ENCODE data around the gene LDB2.

LDB2 gene

GRCh38 chr4:16834814-16835213 is 63.6 kb downstream of the LDB2 start:
- no peaks in the 10 kb centered on the region for H4K20me1 ChIP-seq (ENCODE audit: insufficient read depth, low read length, poor library complexity, severe bottlenecking)

DNA sequence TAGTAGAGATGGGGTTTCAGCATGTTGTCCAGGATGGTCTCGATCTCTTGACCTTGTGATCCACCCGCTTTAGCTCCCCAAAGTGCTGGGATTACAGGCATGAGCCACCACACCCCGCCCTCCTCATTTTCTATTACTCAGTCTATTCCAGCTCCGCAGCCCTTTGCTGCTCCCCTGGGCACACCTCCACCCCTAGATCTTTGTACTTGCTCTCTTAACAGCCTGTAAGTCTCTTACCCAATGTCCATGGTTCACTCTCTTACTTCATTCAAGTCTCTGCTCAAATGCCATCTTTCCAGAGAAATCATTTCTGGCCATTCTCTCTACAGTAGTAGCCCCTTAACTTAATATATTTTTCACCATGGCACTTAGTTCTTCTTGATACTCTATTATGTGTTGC is 64.7 kb downstream of the LDB2 start:
- H3K9me2 ChIP-seq (replicated peaks; ENCODE audit: low read depth, low read length), result no peaks in the 10 kb centered on the region
- no peaks in the 10 kb centered on the region for H3K4me1 ChIP-seq (ENCODE audit: insufficient read depth, low read length, poor library complexity, severe bottlenecking)
- H3K36me3 ChIP-seq (ENCODE audit: insufficient read depth, low read length), result no peaks in the 10 kb centered on the region
- H3K27me3 ChIP-seq (ENCODE audit: insufficient read depth, low read length, poor library complexity, severe bottlenecking), result no peaks in the 10 kb centered on the region
- H4K20me1 ChIP-seq (ENCODE audit: insufficient read depth, low read length, poor library complexity, severe bottlenecking), result no peaks in the 10 kb centered on the region
- H3K9ac ChIP-seq (ENCODE audit: low read depth, low read length, poor library complexity, severe bottlenecking), result no peak overlapping the region
- H3K79me2 ChIP-seq (ENCODE audit: insufficient read depth, low read length), result no peaks in the 10 kb centered on the region
- no peak overlapping the region for H3K4me2 ChIP-seq (ENCODE audit: low read depth, low read length, poor library complexity, severe bottlenecking)
- H2AFZ ChIP-seq (ENCODE audit: low read length), result no peak overlapping the region
- TF ChIP-seq CTCF (conservative IDR thresholded peaks at IDR 0.05; ENCODE audit: low read length), result no peak
- no peak for TF ChIP-seq EZH2phosphoT487 (IDR thresholded peaks at IDR 0.05; ENCODE audit: borderline replicate concordance)
- no peaks in the 10 kb centered on the region for H3K9me3 ChIP-seq (ENCODE audit: insufficient read depth, low read depth, low read length)
- H3F3A ChIP-seq (ENCODE audit: low read depth), result no peaks in the 10 kb centered on the region
- no peak overlapping the region for H3K4me3 ChIP-seq (ENCODE audit: low read length, poor library complexity, severe bottlenecking)

More at GRCh38 chr4:16834814-16835213, 63.6 kb downstream of the LDB2 start:
- no peak for TF ChIP-seq EZH2phosphoT487 (IDR thresholded peaks at IDR 0.05; ENCODE audit: borderline replicate concordance)
- TF ChIP-seq CTCF (conservative IDR thresholded peaks at IDR 0.05; ENCODE audit: low read length), result no peak
- H3K4me3 ChIP-seq (ENCODE audit: low read length, poor library complexity, severe bottlenecking), result no peak overlapping the region
- H3F3A ChIP-seq (ENCODE audit: low read depth), result no peaks in the 10 kb centered on the region
- no peaks in the 10 kb centered on the region for H3K27me3 ChIP-seq (ENCODE audit: insufficient read depth, low read length, poor library complexity, severe bottlenecking)
- H3K9ac ChIP-seq (ENCODE audit: low read depth, low read length, poor library complexity, severe bottlenecking), result no peak overlapping the region
- H3K9me3 ChIP-seq (ENCODE audit: insufficient read depth, low read depth, low read length), result no peaks in the 10 kb centered on the region
- H3K9me2 ChIP-seq (replicated peaks; ENCODE audit: low read depth, low read length), result no peaks in the 10 kb centered on the region
- H3K4me1 ChIP-seq (ENCODE audit: insufficient read depth, low read length, poor library complexity, severe bottlenecking), result no peaks in the 10 kb centered on the region
- H2AFZ ChIP-seq (ENCODE audit: low read length), result no peak overlapping the region
- H3K4me2 ChIP-seq (ENCODE audit: low read depth, low read length, poor library complexity, severe bottlenecking), result no peak overlapping the region
- no peaks in the 10 kb centered on the region for H3K36me3 ChIP-seq (ENCODE audit: insufficient read depth, low read length)
- no peaks in the 10 kb centered on the region for H3K79me2 ChIP-seq (ENCODE audit: insufficient read depth, low read length)

DNA sequence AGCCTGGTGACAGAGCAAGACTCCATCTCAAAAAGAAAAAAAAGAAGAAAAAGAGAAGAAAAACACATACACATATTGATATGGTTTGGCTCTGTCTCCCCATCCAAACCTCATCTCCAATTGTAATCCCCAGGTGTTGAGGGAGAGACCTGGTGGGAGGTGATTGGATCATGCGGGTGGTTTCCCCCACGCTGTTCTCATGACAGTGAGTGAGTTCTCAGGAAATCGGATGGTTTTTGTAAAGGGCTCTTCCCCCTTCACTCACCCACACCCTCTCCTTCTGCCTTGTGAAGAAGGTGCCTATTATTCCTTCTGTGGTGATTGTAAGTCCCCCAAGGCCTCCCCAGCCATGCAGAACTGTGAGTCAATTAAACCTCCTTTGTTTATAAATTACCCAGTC is 68.4 kb downstream of the LDB2 start:
- Histone ChIP-seq H3K4me3 (ENCODE audit: low read length, poor library complexity, severe bottlenecking) (no peak overlapping the region), H2AFZ (ENCODE audit: low read length) (no peak overlapping the region), H3K4me1 (ENCODE audit: insufficient read depth, low read length, poor library complexity, severe bottlenecking) (no peaks in the 10 kb centered on the region), H3F3A (ENCODE audit: low read depth) (no peaks in the 10 kb centered on the region), H3K27me3 (ENCODE audit: insufficient read depth, low read length, poor library complexity, severe bottlenecking) (no peaks in the 10 kb centered on the region), H3K79me2 (ENCODE audit: insufficient read depth, low read length) (no peaks in the 10 kb centered on the region), H4K20me1 (ENCODE audit: insufficient read depth, low read length, poor library complexity, severe bottlenecking) (no peaks in the 10 kb centered on the region), H3K9me2 (replicated peaks; ENCODE audit: low read depth, low read length) (no peaks in the 10 kb centered on the region), H3K9me3 (ENCODE audit: insufficient read depth, low read depth, low read length) (no peaks in the 10 kb centered on the region), H3K36me3 (ENCODE audit: insufficient read depth, low read length) (no peaks in the 10 kb centered on the region), H3K4me2 (ENCODE audit: low read depth, low read length, poor library complexity, severe bottlenecking) (no peak overlapping the region), H3K9ac (ENCODE audit: low read depth, low read length, poor library complexity, severe bottlenecking) (no peak overlapping the region)
- no peak for TF ChIP-seq CTCF (conservative IDR thresholded peaks at IDR 0.05; ENCODE audit: low read length)
- TF ChIP-seq EZH2phosphoT487 (IDR thresholded peaks at IDR 0.05; ENCODE audit: borderline replicate concordance), result no peak

Measured in Loucy (cell line).